Measurements from ENCODE around the gene ARV1.

Gene ARV1

GRCh38 chr1:230978491-230979388, at the start of gene ARV1, which contains the start of gene TTC13:
Gene ARV1 (plus strand): TSS chr1:230979094. CDS start chr1:230979106, 12 bp downstream.
Gene TTC13 (minus strand): TSS chr1:230978861. CDS start chr1:230978830, 31 bp downstream.
- peak; percentile 98 for DNase-seq (ENCODE audit: low read depth)

- no peak for DNase-seq (ENCODE audit: low read depth)
Observed at GRCh38 chr1:230930986-230931385, 47.9 kb upstream of the ARV1 start.

GRCh38 chr1:230935852-230936251, 43.0 kb upstream of the ARV1 start:
- DNase-seq (ENCODE audit: low read depth) = no peak

GRCh38 chr1:230936475-230936874, 42.4 kb upstream of the ARV1 start:
- no peak for DNase-seq (ENCODE audit: low read depth)

GRCh38 chr1:230937371-230937770, 41.5 kb upstream of the ARV1 start:
- no peak for DNase-seq (ENCODE audit: low read depth)

- no peak for DNase-seq (ENCODE audit: low read depth)
Observed at GRCh38 chr1:230938924-230939368, 39.9 kb upstream of the ARV1 start.

GRCh38 chr1:230939806-230940489, 38.9 kb upstream of the ARV1 start:
- DNase-seq (ENCODE audit: low read depth) = no peak

GRCh38 chr1:230940848-230941247, 38.0 kb upstream of the ARV1 start:
- no peak for DNase-seq (ENCODE audit: low read depth)

GRCh38 chr1:230943048-230943593, 35.8 kb upstream of the ARV1 start:
- DNase-seq (ENCODE audit: low read depth) = no peak

GRCh38 chr1:230948301-230948700, 30.6 kb upstream of the ARV1 start:
- DNase-seq (ENCODE audit: low read depth) = no peak

GRCh38 chr1:230948903-230949302, 30.0 kb upstream of the ARV1 start:
- no peak for DNase-seq (ENCODE audit: low read depth)

- no peak for DNase-seq (ENCODE audit: low read depth)
Observed at GRCh38 chr1:230950404-230950803, 28.5 kb upstream of the ARV1 start.

- no peak for DNase-seq (ENCODE audit: low read depth)
Observed at GRCh38 chr1:230957580-230957989, 21.3 kb upstream of the ARV1 start.

- DNase-seq (ENCODE audit: low read depth) = no peak
Observed at GRCh38 chr1:230958370-230958769, 20.5 kb upstream of the ARV1 start.

- DNase-seq (ENCODE audit: low read depth) = no peak
Observed at GRCh38 chr1:230964896-230965295, 14.0 kb upstream of the ARV1 start.

- DNase-seq (ENCODE audit: low read depth) = no peak
Observed at GRCh38 chr1:230965535-230965934, 13.4 kb upstream of the ARV1 start.

GRCh38 chr1:230966358-230966873, 12.5 kb upstream of the ARV1 start:
- DNase-seq (ENCODE audit: low read depth) = no peak

GRCh38 chr1:230970432-230970831, 8.5 kb upstream of the ARV1 start:
- DNase-seq (ENCODE audit: low read depth) = no peak

GRCh38 chr1:230971771-230972170, 7.1 kb upstream of the ARV1 start:
- no peak for DNase-seq (ENCODE audit: low read depth)

- no peak for DNase-seq (ENCODE audit: low read depth)
Observed at GRCh38 chr1:230972855-230973271, 6.0 kb upstream of the ARV1 start.

GRCh38 chr1:230975636-230976035, 3.3 kb upstream of the ARV1 start:
- DNase-seq (ENCODE audit: low read depth) = no peak

- DNase-seq (ENCODE audit: low read depth) = no peak
Observed at GRCh38 chr1:230976360-230976759, 2.5 kb upstream of the ARV1 start.

Data from stimulated activated CD4-positive, alpha-beta T cell treated with anti-CD3 and anti-CD28 coated beads, Interleukin-2, amount 100 ng/mL, for 4 hours (primary cell).